Activated effector memory CD4-positive, alpha-beta T cell treated with Interleukin-2 at 50 U/mL for 16 hours (primary cell): Measurements from ENCODE around the gene TTC33.
"Not testable (repeated sequence)": the region's sequence is repeated elsewhere in the genome, so short reads cannot be mapped to it uniquely, and the experiment has no call there.

Experiments used
- DNase-seq: peaks from one replicate; pipeline ENCODE4 v3.0.0-alpha.2; 2020

The TTC33 gene, protein sequence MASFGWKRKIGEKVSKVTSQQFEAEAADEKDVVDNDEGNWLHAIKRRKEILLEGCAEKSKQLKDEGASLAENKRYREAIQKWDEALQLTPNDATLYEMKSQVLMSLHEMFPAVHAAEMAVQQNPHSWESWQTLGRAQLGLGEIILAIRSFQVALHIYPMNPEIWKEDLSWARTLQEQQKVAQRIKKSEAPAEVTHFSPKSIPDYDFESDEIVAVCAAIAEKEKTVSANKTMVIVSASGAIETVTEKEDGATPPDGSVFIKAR

DNA sequence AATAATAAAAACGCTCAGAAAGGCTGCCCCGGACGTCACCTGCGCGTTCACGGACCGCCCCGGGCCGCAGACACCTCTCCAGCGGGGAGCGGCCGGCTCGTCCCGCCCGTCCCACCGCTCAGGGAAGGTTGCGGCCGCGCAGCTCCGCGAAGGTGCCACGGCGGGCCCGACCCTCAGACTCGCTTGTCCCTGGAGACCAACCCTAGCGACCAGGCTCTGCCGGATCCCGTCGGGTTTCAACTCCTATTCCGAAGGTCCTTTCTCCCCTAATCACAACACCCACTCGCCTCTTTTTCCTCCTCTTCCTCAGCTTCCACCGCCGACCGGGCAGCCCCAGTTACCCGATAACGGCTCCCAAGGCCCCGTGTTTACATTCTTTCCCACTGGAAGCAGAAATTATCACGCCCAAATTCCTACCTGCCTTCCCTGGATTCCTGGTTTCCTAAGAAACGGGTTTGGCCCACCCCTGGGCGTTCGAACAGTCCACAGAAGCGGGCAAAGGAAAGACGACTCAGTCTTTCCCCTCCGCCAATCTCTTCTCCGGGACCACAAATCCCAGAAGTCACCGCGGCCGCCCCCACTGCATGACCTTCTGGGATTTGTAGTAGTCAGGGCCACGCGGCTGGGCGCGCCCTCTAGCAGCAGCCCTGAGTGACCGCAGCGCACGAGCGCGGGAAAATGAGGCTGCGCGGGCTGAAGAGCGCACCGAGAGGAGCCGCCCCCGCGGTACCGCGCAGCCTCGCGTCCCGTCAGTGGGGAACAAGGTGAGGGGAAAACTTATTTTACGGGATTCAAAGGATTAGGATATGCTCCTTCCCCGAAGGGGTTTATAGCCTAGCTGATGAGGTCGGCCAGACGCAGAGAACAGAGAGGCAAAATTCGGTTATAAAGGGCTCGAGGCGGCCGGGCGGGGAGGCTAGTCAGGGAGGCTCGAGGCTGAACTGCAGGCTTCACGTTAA lies at the start of gene TTC33:
TSS of gene TTC33 (minus strand) at position 555 of the 959 bp plus-strand sequence. CDS start 8,943 bp downstream, outside the sequence.
- DNase-seq, result peak; percentile 90

DNA sequence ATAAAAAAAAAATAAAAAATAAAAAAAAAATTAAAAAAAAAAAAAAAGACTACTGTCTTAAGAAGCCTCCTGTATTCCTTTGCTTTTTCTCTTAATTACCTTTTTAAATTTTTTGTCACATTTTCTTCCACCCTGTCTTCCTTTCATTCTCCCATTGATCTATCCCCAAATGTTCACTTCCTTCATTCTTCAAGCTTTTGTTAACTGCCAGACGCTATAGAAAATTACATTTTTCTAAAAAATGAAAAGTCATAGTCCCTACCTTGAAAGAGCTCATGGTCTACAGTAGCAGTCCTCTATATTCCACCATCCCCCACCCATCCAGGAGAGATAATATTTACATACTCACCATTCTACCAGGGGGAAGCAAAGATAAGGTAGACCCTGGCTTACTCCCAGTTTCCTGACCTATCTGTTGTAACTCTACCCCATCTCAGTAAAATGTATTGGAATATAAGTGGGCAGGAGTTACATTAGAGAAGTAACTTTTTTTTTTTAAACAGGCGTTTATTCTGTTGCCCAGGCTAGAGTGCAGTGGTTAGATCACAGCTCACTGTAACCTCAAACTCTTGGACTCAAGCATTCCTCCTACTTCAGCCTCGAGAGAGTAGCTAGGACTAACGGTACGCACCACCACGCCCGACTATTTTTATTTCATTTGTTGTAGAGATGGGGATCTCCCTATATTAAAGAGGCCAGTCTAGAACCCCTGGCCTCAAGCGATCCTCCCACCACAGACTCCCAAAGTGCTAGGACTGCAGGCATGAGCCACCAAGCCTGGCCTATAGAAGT lies 46.2 kb upstream of the TTC33 start:
- DNase-seq, result no peak

DNA sequence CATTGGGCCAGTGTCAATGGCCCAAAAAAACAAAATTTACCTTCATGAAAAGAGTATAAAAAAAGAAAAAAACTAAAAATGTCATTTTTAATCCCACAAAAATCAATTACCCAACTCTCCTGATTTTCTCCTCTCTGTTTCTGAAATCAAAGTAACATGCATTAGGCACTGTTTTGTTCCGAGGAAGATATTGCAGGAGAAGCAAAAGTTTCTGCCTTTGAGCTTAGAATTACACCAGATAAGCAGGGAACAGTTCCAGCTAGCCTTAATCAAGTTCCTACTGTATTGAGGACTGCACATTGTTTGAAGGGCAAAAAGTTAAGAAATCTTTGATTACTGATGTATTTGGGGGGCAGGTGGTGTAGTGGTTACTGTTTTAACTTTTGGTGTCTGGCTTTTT lies 43.5 kb upstream of the TTC33 start:
- no peak for DNase-seq

DNA sequence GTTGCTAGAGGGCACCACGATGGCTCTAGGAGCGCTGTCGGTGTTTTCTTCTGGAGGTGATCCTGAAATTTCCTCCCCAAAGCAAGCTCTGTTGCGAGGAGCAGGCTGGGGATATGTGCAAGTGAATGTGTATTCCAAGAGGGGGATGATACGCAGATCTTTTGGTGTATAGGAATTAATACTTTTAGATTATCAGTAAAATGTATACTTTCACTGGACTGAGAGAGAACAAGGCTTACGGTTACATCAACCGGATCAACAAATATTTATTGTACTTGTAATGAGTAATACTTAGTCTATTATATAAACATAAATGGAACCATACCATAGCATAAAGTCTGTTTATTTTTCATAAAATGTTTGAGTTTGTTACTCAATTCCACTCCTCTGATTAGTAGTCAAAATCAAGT lies 43.0 kb upstream of the TTC33 start:
- DNase-seq, result no peak

DNA sequence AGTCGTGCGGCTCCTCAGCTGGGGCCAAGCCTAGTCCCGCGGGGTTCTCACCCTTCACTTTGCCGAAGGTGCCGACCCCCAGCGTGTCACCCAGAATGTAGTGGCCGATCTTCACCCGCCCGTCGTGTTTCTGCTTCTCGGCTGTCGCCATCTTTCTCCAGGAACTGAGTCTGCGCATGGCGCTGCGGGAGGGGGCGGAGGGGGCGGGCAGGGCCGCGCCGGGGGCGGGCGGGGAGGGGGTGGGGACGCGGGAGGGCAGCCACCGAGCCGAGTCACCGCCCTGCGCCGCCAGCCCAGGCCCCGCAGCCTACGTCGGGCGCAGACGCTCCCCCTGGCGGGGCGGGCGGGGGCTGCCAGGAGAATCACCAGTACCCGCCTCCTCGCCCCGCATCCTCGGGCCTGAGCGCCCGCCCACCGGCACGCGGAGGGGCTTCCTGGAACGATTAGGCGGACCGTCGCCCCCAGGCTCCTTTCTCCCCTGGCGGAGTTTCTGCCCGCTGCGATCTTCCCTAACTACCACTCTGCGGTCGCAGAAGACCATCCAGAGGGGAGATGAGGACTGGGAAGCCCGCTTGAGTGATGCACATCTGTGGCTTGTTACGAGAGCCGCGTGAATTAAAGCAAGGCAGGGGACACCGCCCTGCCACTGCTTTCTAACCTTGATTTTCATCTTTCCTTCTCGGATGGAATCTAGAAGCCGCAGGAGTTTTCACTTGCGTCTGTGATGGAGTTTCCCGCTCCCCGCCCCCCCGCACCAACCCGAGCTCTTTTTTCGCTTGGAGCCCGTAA lies 42.4 kb upstream of the TTC33 start, which contains the start of gene PRKAA1:
TSS of gene PRKAA1 (minus strand) at position 363 of the 789 bp plus-strand sequence. CDS start at position 178, 185 bp downstream.
- peak; percentile 87 for DNase-seq

DNA sequence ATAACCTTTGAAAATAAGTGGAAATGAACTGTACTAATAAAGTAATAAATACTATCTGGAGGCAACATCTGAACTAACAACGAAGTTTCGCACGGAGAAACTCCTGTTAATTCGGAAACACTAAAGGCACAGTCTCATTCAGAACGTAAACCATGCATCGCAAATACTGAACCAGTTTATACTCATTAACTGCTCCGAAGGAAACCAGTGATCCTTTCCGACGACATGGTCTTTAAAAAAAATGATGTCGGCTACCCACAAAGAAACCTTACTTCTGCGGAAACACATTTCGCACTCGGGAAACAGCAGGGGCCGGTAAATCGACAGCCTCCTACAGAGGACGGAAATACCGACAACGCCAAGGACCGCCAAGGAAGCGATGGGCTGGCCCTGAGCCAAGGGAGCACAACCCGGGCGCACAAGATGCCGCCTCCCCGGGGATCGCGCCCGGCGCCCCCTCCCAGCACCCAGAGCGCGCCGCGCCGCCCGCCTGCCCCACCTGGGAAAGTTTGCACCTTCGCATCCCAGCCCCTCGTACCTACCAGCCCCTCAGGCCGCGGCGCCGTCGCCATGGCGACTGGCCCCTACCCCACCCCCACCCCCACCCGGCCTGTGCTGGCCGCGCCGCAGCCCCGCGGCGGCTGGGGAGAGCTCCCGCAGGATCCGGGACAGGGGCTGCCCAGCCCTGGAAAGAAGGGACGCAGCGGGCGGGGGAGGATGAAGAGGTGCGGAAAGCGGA lies 41.7 kb upstream of the TTC33 start:
- DNase-seq, result peak; percentile 63

DNA sequence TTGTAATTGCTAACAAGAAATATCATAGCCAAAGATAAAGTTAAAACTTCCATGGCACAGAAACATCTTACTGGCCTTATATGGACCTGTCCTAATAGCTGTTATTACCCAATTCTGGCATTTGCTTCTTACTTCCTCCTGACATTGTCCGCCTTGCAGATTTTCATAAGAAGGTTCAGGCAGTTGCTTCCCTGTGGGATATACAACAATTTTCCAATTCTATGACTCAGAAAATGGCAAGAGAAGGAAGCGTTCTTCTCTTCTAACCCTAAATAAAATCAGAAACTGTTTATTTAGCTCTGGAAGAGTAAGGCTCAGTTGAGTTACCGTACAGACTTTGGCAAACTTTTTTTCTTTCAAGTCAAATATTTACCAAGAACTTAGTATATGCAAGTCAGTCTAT lies 40.7 kb upstream of the TTC33 start:
- no peak for DNase-seq

DNA sequence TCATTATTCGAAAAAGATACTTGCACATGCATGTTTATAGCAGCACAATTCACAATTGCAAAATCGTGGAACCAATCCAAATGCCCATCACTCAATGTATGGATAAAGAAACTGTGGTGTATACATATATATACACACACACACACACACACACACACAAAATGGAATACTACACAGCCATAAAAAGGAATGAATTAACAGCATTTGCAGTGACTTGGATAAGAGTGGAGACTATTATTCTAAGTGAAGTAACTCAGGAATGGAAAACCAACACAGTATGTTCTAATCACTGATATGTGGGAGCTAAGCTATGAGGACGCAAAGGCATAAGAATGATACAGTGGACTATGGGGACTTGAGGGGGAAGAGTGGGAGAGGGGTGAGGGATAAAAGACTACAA lies 39.1 kb upstream of the TTC33 start:
- DNase-seq, result not testable (repeated sequence)

DNA sequence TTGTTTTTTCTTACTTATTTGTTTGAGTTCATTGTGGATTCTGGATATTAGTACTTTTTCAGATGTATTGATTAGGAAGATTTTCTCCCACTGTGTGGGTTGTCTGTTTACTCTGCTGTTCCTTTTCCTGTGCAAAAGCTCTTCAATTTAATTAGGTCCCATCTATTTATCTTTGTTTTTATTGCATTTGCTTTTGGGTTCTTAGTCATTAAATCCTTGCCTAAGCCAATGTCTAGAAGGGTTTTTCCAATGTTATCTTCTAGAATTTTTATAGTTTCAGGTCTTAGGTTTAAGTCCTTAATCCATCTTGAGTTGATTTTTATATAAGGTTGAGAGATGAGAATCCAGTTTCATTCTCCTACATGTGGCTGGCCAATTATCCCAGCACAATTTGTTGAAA lies 38.6 kb upstream of the TTC33 start:
- not testable (repeated sequence) for DNase-seq

DNA sequence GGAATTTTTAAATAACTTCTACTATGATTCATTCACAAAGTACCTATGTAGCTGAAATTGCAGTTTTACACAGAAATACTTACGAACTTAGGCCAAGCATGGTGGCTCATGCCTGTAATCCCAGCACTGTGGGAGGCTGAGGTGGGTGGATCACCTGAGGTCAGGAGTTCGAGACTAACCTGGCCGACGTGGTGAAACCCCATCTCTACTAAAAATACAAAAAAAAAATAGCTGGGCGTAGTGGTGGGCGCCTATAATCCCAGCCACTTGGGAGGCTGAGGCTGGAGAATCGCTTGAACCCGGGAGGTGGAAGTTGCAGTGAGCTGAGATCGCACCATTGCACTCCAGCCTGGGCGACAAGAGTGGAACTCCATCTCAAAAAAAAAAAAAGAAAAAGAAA lies 36.9 kb upstream of the TTC33 start:
- not testable (repeated sequence) for DNase-seq

DNA sequence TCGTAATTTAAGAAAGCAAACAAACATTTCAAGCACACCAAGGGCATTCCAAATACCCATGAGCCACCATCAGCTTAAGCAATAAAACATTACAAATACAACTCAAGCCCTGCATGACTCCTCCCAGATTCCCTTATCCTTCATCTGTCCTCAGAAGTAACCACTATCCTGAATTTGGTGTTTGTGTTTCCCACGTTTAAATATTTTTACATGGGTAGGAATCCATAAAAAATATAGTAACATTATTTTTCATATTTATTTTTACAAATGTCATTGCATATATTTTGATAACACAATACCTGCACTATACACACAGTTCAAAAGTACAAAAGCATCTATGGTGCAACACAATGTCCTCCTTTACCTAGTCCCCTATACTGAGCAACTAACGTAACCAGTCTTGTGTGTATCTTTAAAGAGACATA lies 36.0 kb upstream of the TTC33 start:
- no peak for DNase-seq

DNA sequence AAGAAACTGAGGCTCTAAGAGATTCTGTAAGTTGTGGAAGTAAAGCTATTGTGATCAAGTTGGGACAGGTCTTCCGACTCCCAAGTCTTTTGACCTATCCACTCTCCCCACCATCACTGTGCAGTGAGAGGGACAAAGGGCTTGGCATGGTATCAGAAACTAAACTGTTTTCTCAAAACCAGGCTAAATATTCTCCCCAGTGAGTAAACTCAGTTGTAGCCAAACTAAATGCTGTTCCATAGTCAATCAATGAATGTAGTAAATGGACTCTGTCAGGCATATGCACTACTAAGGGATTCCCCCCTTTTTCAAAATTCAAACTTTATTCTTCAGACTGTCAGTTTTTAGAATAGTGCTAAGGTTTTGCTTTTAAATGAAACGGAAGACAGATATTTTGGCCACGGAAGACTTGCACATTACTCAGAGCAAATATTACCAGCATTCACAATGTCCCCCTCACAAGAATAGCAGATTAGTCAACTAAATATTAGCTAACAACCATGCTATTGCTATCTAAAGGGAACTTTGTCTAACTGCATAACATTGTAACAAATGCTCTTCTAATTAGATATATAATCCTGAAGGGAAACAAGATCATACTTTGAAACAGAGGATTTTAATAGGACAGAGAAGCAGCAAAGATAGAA lies 35.3 kb upstream of the TTC33 start:
- no peak for DNase-seq

DNA sequence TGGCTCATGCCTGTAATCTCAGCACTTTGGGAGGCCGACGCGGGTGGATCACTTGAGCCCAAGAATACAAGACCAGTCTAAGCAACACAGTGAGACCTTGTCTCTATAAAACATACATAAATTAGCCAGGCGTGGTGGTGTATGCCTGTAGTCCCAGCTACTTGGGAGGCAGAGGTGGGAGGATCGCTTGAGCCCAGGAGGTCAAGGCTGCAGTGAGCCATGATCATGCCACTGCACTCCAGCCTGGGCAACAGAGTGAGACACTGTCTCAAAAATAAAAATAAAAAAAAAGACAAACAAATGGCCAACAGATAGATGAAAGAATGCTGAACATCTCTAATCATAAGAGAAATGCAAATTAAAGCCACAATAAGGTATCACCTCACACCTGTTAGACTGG lies 33.2 kb upstream of the TTC33 start:
- DNase-seq, result not testable (repeated sequence)

DNA sequence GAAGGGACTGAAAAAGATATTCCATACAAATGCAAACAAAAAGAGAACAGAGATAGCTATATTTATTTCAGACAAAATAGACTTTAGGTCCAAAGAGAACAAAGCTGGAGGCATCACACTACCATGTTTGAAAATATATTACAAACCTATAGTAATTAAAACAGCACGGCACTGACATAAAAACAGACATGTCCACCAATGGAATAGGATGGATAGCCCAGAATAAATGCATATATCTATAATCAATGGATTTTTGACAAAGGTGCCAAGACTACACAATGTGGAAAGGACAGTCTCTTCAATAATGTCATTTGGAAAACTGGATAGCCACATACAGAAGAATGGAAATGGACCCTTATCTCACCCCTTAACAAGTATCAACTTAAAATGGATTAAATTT lies 32.2 kb upstream of the TTC33 start:
- DNase-seq, result no peak

DNA sequence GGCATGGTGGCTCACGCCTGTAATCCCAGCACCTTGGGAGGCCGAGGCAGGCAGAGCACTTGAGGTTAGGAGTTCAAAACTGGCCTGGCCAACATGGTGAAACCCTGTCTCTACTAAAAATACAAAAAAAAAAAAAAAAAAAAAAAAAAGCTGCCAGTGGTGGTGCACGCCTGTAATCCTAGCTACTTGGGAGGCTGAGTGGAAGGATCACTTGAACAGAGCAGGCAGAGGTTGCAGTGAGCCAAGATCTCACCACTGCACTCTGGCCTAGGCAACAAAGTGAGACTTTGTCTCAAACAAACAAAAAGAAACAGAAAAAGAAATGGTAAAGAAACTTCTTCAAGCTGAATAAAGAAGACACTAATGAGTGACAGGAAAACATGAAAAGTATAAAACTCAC lies 30.9 kb upstream of the TTC33 start:
- not testable (repeated sequence) for DNase-seq

DNA sequence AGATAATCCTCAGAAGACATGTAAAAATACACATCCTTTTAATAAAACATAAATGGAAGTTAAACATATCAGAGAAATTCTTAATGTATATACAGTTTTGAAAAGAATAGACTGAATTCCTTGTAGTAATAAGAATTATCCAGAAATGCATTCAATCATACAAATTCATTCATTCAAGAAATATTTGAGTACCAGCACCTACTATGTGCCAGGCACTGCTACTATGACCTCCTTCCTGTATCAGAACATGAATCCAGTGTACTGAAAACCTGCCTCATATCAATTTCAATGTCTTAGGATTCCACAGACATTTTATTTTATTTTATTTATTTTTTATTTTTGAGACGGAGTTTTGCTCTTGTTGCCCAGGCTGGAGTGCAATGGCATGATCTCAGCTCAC lies 29.2 kb upstream of the TTC33 start:
- DNase-seq, result no peak

DNA sequence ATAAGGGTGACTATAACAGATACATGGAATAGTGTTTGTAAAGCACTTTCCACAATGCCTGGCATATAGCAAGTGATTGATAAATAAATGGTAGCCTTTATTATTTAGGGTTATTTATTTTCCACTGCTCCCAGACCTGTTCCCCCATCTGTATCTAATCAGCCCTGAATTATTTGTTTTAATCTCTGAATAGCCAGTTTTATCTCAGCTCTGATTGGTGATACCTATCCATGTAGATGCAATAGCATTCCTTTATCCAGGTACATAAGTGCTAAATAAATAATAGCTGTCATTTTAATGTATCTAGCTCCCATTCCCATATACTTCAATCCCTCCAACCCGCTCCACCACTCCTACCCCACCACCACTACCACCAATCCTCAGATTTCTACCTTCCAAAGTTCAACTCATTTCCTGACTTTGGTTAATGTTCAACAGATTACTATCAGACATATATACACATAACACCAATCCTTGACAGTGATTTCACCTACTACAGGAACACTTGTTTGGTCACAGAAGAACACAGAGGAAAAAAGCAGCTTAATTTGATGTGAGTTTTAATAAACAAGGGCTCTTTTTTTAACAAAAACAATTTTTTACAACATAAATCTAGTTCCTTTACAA lies 28.4 kb upstream of the TTC33 start:
- DNase-seq, result no peak

DNA sequence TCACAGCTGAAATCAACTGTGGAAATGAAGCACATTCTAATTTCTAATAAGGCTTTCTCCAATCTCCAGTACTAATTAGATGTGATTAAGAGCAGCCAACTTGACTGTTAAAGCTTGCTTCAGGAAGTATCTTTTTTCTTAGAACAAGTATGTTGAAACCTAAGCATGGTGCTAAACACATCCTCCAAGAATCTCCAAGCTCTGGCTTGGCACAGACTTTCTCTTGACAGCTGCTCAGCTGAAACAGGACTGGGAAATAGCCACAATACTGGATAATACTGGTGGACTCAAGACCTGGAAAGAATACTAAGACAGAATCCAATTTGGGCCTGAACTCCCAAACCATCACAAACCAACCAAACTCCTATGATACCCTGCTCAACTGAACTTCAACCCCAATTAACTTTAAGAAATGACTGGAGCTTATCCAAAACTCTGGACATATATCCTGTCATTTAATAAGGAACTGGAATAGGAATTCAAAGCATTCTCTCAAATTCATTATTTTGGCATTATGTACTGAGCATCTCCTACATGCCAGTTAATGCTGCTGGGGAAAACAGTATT lies 26.2 kb upstream of the TTC33 start:
- no peak for DNase-seq

DNA sequence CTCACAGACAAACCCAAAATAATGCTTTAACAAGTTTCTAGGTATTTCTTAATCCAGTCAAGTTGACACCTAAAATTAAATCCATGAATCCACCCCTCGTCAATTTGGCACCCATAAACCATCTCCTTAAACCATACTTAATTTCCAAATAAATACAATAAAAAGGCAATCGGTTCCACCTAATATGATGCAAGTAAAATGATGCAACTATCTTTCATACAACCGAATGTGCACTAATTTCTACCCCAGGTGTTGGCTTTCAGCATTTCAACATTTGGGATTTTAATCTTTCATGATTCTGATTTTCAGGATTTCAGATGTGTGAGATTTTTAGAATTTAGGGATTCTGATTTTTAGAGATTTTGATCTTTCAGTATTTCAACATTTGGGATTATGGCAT lies 25.1 kb upstream of the TTC33 start:
- no peak for DNase-seq

DNA sequence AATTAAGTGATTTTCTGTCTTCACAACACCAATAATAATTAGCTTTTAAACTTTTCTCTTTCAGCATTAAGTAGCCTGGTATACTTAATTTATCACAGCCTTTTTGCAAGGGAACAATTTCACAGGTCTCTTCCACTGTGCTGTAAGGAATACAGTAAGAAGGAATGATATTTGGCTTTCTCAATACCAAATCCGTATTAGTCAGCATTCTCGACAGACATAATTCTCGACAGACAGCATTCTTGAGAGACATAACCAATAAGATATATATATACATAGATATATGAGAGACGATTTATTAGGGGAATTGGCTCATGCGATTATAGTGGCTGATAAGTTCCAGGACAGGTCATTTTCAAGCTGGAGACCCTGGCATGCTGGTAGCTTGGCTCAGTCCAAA lies 24.4 kb upstream of the TTC33 start:
- no peak for DNase-seq
